SHP77 (cell line): ENCODE measurements around the gene PIGO.
A peak's percentile ranks its signal among the peaks of the same experiment; 100 is the strongest.

Experiments used
- DNase-seq, 2 experiments: peaks; one replicate each; lab custom pipeline; 2025; lab: John Stamatoyannopoulos, UW

Gene PIGO

DNA sequence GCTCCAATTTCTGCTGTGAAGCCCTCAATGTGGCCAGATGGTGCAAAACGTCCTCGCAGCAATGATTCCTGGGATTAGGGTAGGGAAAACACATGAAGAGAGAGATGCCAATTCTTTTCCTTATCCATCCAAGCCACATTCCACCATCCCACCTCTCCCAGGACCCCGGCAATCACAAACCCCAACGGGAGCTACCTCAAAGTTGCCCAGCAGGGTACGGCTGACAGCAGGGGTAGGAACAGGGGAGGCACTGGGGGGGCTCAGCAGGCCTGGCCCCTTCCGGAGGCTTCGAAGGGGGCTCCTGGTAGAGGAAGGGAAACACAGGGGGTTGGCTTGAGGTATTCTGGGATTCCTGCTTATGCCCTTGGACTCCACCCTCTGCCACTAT is 9.9 kb upstream of the PIGO start:
- no peak for DNase-seq

DNA sequence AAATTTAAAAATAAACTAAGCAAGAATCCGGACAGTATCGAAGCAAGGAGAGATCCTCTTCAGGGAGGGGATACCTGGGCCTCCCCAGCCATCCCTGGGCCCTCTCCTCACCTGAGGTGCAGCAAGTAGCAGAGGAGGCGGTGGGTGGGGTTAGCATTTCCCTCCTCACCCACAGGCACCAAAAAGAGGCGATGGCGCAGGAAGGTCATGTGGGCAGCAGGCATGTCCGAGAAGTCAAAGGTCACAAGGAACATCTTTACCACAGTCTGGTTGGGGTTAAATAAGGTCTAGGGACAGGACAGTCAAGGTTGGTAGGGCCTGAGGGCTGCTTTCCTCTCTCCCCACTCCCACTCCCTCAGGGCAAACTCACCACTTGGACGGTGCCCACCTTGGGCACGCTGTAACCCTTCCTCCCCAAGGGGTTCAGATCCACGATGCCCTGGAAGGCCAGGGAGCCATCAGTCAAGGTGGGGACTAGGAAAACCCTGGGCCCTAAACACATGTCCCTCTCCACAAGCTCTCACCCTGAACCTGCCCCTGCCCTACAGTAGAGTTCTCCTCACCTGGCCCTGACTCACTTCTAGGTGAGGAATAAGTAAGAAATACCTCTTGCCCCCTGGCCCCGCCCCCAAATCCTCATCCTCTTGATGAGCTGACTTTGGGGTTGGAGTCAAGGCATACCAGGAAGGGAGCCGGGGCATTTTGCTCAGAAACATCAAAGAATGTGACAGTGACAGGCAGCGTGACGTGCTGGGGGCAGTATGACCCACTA is 9.4 kb upstream of the PIGO start:
- no peak for DNase-seq

DNA sequence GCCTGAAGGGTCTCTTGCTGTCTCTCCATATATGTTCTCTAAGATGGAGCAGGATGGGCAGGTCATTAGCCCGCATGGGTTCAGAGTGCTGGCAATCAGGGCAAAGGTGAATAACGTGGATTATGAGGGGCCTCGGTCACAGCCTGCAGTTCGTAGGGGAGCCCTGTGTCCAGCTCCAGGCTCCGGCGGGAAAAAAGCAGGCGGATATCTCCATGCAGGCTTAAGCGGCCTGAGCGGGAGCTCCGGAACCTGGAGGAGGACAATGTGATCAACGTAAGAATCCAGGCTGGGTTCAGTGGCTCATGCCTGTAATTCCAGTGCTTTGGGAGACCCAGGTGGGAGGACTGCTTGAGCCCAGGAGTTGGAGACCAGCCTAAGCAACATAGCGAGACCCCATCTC is 8.7 kb upstream of the PIGO start:
- no peak for DNase-seq

DNA sequence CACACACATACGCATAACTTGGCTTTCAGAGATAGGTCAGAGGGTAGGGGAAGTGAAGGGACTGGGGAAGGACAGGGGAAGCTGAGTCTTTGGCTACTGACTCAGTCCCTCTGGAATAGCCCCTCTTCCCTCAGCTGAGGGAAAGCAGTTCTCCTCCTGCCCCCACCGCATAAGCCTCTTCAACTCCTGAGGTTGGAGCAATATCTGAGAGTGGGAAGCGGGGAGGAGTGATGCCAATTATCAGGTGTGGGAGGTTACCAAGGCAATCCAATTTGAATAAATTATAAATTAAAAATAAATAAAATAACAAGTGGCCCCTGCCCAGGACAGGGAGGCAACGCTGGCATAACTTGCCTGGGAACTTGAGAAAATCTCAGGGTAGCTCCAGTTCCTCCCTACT is 8.2 kb upstream of the PIGO start:
- DNase-seq: no peak

DNA sequence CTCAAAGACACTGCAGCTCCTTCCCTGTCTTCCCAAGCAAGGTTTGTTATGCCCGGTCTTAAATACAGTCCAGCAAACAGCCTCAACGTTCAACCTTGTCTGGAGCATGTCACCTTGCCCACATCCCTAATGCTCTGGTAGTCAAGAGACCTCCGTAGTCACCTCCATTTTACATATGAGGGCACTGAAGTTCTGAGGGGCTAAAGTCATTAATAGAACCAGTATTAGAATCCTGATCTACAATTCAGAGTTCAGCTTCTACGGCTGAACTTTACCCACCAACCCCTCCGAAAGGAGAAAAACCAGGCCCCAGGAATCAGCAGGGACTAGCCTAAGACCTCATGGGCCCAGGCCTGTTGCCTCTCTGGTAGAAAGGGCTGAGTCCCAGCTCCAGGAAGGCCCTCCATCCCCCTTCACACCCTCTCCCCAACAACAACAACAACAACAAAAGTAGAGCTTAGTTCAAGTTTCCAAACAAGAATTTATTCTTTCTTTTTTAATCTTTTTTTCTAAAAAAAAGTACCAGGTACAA is 7.3 kb upstream of the PIGO start:
- no peak for DNase-seq

DNA sequence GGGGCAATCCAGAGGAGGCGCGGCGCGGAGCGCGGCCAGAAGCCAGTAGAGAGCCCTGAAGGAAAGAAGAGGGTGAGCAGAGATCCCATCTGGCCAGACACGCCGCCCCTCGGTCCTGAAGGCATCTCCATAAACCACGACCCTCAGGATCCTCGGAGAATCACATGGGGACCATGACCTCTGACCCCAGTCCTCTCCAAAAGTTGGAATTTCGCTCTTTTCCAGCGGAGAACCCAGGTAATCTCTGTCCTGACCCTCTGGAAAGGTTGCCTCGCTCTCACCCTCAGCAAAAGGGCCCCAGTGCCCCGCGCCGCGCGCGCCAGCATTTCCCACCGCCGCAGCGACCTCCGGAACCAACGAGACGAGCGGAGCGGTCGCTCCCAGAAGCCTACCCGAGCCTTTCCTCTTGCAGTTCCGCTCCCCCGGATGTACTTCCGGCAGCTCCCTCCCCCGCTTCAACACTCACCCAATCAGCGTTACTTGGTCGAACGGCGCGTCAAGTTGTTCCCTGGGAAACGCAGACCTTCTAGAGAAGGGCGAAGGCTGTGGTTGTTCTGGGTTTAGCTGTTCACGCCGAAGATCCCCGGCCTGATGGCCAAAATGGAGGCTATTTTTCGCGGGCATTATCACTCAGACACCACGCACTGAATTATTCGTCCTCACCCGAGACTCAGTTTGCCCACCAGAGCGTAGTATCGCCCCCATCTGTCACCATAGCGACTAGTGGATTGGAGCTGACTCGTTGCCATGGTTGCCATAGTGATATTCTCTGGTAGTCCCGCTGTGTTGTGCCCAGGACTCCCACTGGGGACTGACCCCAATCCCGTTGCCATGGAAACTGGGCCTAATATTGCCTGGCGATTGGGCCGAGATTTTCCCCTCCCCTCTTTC is 6.6 kb upstream of the PIGO start, which contains the start of gene STOML2:
Gene STOML2, minus strand, starts transcription at position 363 of the 891 bp plus-strand sequence. Its CDS starts 37 bp downstream, at position 326.
- peak; percentile 82 to 87 for DNase-seq

DNA sequence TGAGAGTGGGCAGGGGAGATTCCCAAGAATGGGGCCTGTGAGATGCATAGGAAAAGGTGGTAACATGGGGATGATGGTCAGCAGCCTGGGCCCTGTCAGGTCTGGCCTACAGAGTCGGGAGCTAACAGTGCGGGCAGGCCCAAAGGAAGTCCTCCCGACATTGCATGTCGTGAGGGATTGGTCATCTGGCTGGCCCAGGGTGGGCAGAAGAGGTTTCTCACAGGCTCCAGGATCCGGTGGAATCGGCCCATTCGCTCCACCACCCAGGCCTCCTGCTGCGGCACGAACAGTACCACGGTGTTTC is 6.0 kb upstream of the PIGO start:
- DNase-seq: no peak

DNA sequence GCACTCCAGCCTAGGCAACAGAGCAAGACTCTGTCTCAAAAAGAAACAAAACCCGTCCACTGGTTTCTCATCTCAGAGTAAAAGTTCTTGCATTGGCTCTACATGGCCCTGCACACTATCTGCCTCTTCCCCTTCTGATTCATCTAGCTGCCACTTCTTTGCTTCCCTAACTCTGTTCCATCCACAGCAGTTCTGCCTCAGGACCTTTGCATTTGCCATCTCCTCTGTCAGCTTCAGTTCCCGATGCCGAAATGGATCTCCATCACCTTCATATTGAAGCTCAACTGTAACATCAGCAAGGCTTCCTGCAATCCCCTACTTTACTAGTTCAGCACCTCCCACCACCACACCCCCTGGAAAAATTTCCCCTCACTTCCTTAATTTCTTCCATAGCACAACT is 1.2 kb upstream of the PIGO start:
- DNase-seq: no peak

DNA sequence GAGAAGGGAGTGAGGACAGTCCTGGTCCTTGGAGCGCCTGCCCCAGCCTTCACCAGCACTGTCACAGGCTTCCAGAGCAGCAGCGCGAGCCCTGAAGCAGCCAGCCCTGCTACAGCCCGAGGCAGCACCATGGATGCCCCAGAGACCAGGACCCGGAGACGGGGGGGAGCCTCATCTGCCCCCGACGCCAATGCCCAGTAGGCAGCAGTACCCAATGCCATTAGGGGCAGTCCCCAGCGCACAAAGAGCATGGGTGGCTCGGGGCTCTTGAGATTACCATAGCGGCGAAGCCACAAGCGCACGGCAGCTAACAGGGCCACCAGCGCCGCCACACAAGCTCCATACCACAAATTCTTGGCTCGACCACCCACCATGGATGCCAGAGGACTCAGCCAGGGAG is 4.9 kb downstream of the PIGO start:
- no peak for DNase-seq

DNA sequence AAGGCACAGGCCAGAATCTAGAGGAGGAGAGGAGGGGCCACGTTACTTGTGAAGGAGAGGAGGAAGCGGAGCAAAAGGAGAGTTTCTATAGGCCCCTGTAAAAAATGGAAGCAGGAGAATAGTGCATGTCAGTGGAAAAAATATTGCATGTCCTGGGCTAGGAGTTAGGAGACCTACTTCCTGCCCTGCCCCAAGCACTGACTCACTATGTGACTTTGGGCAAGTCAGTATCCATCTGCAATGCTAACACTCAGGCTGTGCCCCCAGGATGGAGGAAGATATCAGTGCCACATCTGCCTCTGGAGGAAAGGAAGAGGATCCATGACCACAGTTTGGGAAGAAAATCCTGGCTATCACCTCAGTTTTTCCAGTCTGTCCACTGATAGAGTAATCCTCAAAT is 7.0 kb downstream of the PIGO start:
- DNase-seq: no peak

DNA sequence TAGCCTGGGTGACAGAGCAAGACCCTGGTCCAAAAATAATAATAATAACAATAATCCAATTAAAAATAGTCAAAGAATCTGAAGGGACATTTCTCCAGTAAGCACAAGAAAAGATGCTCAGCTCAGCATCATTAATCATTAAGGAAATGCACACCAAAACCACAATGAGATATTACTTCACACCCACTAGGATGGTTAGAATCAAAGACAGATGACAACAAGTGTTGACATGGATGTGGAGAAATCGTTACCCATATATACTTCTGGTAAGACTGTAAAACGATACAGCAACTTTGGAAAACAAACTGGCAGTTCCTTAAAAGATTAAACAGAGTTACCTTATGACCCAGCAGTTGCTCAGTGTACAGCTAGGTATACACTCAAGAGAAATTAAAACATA is 11.3 kb downstream of the PIGO start:
- DNase-seq: no peak

DNA sequence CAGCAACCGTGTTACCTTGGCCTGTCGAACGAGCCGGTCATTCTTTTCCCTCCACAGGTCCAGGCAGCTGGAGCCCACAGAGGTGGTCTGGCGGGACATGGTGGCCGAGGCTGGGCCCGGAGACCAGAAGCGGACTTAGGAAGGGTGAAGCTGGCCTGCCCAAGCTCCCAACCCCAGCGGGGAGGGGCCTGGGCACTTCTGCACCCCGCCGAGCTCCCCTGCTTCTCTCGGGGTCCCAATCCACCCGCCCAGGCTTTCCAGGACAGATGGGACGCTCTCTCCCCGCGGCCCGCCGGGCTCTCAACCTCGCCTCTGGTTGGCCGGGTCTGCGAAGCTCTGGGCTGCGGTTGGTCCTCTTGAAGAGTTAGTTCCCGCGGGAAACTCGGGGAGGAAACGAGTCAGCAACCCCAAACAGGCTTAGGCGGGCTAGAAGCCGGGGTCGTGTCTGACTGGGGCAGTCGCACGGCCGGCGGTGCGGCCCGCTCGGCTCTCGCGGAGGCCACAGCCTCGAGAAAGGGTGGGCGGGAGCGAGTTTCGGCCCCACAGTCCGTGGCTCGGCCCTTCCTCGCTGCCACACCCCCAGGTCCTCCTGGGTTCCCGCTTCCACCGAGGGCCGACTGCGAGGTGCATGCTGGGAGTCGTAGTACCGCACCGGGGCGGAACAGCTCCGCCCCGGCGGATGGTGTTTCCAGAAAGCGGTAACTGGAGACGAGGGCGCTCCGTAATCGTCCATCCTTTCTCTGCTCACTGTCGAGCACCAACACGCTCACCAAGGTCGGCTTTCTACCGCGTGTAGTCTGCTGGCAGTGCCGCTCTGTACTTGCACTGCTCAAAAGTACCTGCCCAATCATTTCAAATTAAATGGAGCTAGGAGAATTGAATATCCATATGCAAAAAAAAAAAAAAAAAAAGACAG is 16.7 kb downstream of the PIGO start, which contains the start of gene FANCG:
Gene FANCG, minus strand, starts transcription at position 517 of the 916 bp plus-strand sequence. Its CDS starts 418 bp downstream, at position 99.
- peak; percentile 79 to 80 for DNase-seq

DNA sequence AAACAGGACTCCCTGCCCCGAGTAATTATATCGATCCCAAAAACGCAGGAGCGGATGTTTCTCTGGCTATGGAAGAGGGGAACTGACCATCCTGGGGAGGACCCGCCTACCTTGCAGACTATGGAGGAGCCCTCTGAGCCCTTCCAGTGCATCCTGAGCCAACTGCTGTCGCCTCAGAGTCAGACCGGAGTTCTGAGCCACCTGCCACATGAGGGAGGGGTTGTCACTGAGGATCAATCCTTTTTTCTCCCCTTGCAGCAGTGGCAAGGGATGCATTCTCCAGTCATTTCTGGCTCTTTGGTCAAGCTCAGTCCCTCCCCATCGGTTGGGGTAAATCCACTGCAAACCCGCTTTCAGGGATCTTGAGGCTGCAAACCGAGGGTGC is 17.4 kb downstream of the PIGO start:
- no peak for DNase-seq

DNA sequence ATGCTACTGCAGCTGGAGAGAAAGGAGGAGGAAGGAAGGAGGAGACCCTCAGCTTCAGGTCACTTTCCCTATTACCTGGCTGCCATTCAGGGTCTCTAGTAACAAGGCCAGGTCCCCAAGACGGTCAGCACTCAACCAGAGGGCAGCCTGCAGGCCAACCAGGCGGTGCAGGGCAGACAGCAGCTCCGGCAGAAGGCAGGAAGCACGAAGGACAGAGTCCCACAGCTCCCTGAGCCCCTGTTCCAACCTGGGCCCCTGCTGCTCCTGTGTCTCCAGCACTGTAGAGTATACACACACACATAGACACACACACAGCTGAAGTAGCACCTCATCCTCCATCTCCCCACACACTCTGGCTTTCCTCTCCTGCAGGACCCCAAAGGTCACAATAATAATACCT is 18.3 kb downstream of the PIGO start:
- no peak for DNase-seq

DNA sequence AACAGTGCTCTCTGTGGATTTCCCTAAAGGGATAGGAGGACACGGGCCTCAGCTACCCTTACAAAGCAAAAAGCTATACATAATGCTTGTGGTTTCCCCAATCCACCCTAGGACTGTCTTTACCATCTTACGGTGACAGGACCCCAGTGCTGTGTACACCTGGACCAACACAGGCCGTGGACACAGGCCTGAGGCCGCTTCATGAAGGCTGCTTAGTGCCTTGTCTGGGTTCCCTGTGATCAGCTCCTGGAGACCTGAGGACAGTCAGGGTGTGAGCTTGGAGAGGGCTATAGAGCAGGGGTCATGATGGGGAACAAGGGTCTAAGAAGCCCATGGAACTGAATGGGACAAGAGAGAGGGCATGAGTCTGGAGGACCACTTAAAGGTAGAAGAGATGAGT is 19.5 kb downstream of the PIGO start:
- no peak for DNase-seq

DNA sequence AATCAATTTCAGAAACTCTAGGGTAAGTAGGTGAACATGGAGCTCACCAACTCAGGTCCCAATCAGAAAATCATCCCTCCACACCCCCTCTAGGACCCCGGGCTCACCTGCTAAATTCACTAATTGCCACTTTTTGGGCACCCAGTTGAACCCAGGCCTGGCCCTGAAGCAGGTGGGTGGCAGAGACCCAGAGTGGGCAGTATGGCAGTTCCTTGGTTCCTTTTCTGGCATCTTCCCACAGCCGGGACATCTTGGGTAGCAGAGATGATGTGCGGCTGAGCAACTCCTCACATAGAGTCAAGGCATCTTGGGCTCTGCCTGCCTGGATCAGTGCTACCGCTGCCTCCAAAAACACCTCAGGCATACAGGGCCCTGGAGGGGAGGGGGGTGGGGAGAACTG is 21.0 kb downstream of the PIGO start:
- no peak for DNase-seq

DNA sequence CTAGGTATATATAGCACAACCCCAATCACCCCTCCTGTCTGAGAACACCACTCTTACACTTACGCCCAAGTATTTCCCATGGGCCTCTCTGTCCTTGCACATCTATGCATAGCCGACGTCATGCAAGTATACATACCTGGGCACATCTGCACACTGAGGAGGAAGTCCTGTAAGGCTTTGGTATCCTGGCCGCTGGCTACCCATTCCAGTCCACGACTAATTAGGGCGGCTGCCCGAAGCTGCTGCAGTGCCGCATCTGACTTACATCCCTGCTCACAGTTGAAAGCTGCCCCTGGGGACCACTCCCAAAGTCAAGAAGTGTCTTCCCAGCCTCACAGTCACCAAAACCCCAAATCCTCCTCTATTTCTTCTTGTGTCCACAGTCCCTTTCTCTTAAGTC is 21.6 kb downstream of the PIGO start:
- DNase-seq: no peak

DNA sequence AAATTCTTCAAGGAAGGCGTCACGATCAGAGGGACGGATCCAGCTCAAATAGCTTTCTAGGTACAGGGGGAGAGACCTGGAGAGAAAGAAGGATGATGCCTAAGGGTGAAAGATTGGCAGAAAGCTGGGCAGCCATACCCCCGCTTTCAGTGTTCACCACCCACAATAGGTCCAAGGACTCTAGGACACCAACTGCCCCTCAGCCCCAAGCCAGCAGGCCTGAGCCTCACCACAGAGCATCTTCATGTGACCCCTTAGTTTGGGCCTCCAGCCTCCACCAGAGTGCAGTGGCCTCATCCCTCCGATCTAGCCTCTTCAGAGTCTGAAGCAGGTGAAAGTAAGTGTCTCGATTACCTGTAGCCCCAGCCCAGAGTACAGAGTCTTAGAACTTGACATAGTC is 22.2 kb downstream of the PIGO start:
- no peak for DNase-seq

DNA sequence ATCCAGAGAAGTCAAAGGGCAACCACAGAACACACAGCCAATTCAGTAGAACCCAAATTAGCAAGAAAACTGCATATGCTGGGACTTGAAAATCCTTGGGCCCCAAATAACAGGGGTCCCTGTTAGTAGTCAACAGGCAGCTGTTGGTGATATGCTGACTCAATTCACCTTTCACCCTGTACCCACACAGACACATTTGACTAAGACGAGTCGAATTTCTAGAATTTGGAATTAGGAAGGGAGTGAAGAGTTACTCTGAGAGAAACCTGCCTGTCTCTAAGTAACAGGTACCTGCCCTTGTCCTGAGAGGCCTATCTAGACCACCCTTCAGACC is 23.1 kb downstream of the PIGO start:
- DNase-seq: no peak

DNA sequence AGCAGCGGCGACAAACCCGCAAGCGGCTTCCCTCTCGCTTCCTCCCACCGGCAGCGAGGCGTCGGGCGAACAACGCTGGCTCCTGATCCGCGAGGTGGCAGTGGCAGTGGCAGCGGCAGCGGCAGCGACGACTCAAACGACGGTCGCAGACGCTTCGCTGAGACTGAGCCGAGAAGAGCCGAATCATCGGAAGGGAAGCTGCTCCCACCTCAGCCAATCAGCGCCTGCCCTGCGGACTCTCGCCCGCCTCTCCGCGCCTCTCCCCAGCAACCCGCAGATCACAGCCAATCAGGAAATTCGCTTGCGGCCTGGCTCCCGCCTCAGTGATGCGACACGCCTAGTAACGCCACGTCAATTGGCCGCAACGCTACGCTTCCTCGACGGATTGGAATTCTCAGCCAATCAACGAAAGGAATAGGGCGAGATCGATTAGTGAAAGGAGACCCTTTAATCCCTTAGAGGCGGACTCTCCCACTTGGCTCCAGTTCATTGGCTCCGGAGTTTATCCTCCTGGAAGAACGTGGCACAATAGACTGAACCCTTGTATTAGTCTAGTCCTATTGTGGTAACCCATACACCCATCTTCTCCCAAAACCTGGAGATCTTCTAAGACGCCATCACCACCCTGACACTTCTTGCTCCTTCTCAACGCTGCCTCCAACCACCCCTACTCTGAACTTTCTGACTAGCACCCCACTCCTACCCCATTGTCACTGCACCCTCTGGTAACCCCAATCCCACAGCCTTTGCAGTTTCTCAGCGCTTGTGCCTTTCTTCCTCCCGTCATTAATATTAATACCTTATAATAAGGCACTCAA is 23.7 kb downstream of the PIGO start, which contains the start of gene VCP:
Gene VCP, minus strand, starts transcription at position 165 of the 818 bp plus-strand sequence. CDS start 272 bp downstream, outside the sequence.
- DNase-seq: peak; percentile 90 to 94

DNA sequence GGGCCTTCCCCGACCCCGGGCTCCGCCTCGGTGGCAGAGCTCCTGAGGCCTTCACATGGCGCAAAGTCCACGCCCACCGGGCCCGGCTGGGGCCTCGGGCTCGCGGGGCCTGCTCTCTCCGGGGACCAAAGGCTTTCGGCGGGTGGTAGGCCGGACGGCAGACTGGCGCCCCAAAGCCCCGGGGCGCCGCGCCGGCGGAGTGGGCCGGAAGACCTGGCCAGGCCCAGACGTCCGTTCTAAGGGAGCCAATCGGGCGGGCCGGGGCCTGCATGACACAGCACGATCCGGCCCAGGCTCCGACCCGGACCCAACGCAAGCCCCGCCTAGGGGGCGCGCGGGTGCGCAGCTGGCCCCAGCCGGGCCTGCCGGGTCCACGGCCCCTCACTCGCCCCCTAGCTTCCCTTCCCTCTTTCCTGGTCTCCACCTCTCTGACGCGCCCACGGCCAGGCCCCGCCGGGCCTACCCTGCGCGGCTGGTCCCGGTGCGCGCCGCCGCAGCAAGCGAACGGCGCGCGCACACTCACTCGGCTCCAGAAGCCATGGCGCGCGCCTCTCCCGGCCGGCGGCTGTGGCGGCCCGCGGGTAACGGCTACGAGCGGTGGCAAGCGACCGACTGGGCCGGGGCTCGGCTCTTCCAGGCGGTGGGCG is 24.5 kb downstream of the PIGO start:
- peak; percentile 41 to 44 for DNase-seq
